Thyroid gland (tissue), 4 donors: ENCODE results near the gene ZNF785.

ENCODE experiments used
- POLR2A ChIP-seq, 2 donors: fragments of 450-650 bp; IDR thresholded peaks; one replicate each; pipeline ENCODE4 v1.6.1; 2017; ENCODE audit warnings: antibody characterized with exemption in 2 of 2, mild to moderate bottlenecking in 2 of 2, moderate library complexity in 1 of 2
- TF ChIP-seq, protein P1 (sequence below), 6 experiments: fragments of 200-600 bp in 3 of 6; fragments of 450-650 bp in 3 of 6; sonication (generic) in 3 of 6; IDR thresholded peaks; one replicate each; pipeline ENCODE4 v1.5.1; 2016 to 2019; ENCODE audit warnings: antibody characterized with exemption in 6 of 6, mild to moderate bottlenecking in 2 of 6, inconsistent platforms in 1 of 6, moderate library complexity in 1 of 6

- TF ChIP-seq POLR2A (IDR thresholded peaks at IDR 0.05), result no peak
- TF ChIP-seq, protein P1, sequence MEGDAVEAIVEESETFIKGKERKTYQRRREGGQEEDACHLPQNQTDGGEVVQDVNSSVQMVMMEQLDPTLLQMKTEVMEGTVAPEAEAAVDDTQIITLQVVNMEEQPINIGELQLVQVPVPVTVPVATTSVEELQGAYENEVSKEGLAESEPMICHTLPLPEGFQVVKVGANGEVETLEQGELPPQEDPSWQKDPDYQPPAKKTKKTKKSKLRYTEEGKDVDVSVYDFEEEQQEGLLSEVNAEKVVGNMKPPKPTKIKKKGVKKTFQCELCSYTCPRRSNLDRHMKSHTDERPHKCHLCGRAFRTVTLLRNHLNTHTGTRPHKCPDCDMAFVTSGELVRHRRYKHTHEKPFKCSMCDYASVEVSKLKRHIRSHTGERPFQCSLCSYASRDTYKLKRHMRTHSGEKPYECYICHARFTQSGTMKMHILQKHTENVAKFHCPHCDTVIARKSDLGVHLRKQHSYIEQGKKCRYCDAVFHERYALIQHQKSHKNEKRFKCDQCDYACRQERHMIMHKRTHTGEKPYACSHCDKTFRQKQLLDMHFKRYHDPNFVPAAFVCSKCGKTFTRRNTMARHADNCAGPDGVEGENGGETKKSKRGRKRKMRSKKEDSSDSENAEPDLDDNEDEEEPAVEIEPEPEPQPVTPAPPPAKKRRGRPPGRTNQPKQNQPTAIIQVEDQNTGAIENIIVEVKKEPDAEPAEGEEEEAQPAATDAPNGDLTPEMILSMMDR (IDR thresholded peaks at IDR 0.05), result no peak
Observed at GRCh38 chr16:30546115-30546514, 39.4 kb downstream of the ZNF785 start.
